GM19324 (cell line): ENCODE data around the gene INAFM2.

Experiments used
- ATAC-seq: cut with Tn5 transposase; IDR thresholded peaks from one replicate; pipeline ENCODE4 v1.9.1; 2021; ENCODE audit warnings: mild to moderate bottlenecking, moderate library complexity; ENCODE audit not compliant: unreplicated experiment, low FRiP score

INAFM2 gene

GRCh38 chr15:40339621-40339945 lies 16.1 kb downstream of the INAFM2 start:
- ATAC-seq, result no peak

GRCh38 chr15:40340038-40340739 lies 16.7 kb downstream of the INAFM2 start:
- ATAC-seq, result no peak

GRCh38 chr15:40340740-40341400 lies 17.4 kb downstream of the INAFM2 start, which contains the start of gene CCDC9B:
TSS of gene CCDC9B (minus strand) at chr15:40340939. CDS start at chr15:40340819, 120 bp downstream.
- ATAC-seq, result no peak

GRCh38 chr15:40342416-40343320 lies 19.2 kb downstream of the INAFM2 start:
- ATAC-seq, result no peak

GRCh38 chr15:40343512-40343911 lies 20.0 kb downstream of the INAFM2 start:
- no peak for ATAC-seq

GRCh38 chr15:40344217-40344616 lies 20.7 kb downstream of the INAFM2 start:
- ATAC-seq, result no peak

GRCh38 chr15:40344631-40345120 lies 21.2 kb downstream of the INAFM2 start:
- ATAC-seq, result no peak

DNA sequence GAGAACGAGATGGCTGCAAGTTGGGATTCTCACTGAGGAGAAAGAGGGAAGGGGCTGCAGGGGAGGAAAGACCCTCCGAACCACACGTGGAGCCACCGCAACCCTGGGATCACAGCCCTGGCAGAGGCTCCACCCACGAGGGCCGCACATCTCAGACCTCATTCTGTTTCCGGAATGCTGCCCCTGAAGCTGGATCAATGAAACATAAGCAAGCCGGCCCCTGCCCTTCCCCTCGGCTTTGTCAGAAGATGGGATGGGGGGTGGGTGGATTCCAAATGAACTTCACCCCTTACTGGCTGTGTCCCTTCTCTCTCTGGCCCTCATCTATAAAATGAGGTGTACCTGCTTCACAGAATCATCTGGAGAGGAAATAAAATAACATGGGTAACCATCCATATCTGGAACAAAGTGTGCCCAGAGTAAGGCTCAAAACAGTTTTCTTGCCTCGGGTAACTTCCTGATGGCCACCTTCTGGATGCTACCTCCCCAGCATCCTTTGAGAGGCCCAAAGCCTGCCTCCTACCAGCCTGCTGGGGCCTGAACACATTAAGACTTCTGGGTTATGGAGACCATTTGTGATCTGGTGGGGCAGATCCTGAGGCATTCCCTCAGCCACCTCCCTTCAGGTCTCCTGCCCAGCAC lies 21.9 kb downstream of the INAFM2 start:
- ATAC-seq, result no peak

DNA sequence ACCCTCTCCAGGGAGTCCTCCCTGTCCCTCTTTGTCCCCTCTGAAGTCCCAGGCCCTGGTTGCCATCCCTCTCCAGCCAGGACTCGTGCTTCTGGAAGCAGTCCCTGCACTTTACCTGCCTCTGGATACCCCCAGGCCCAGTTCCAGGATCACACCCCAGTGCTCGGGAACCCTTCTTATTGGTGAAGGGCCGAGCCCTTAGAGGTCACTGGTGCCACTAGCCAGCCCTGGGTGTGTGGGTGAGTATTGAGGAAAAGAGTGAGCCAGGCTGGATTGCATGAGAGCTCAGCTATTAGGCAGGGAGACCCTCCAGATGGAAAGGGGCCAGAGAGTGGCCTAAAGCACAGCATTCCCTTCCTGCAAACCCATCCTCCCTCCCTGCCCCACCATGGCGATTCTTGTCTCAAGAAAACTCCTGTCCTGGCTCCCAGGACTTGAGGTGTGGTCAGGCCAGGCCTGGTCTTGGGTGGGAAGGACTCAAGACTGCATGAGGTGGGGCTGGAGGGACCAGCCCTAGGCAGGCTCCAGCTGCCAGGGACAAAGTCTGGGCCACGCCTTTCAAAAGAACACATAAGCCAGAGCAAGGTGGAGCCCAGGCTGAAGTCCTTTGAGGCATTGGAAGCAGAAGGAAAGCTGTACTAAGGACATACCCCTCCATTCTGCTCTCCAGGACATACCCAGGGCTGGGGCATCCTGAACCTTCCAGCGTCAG lies 22.5 kb downstream of the INAFM2 start:
- no peak for ATAC-seq

- ATAC-seq, result no peak
These were observed 23.4 kb downstream of the INAFM2 start for GRCh38 chr15:40346579-40347558.

DNA sequence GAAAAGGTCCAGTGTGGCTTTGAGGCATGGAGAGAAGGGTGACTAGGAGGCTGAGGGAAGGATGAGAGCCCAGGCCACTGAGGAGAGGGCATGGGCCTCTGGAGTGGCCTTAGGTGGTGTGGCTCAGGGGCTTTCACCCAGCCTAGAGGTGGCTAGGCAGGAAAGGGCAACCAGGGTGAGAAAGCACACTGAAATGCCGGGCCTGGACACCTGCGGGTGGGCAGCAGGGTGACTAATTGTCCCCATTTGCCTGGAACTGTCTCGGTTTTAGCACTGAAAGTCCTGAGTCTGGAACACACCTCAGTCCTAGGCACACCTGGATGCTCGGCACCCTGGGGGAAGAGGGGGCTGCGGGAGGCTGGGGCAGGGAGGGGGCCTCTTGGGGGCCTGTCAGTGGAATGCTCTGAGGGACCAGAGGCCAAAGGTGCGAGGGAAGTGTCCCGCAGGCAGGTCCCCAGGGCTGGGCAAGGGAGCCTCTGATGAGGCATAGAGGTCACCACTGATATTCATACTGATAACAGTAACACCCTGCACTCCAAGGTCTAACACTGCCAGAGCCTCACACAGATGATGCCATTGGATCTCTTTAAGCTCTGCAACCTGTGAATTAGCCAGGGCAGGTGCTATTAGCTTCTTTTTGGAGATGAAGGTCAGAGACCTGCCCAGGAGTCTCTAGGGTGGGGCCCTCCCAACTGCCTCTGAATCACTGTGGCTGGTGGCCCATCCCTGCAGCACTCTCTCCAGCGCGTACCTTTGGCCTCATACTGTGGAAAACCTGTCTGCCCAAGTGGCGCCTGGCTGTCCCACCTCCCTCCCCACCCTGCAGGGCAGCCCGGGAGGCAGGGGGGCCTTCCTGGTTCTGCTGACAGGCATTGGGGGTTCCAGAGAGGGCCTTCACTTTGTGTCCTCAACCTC lies 24.3 kb downstream of the INAFM2 start:
- ATAC-seq, result no peak

- no peak for ATAC-seq
These were observed 25.0 kb downstream of the INAFM2 start for GRCh38 chr15:40348474-40348870.

DNA sequence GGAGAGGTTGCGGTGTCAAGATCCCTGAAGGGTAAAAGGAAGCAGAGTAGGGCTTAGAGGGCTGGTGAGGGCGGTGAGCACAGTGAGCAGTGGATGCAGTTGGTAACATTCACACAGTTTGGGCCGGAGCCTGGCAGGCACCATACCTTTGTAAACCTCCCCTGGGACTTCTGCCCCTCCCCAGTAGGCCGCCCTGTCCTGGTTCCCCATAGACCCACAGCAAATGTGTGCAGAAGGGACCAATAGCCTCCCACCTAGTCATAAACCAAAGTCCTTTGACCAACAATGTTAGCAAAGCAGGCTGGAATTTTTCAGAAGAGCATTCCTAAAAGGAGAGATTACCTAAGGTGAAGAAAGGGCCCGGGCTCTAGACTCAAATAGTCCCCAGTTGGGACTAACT lies 25.7 kb downstream of the INAFM2 start:
- no peak for ATAC-seq

- ATAC-seq, result no peak
These were observed 28.9 kb downstream of the INAFM2 start for GRCh38 chr15:40352281-40352901.

DNA sequence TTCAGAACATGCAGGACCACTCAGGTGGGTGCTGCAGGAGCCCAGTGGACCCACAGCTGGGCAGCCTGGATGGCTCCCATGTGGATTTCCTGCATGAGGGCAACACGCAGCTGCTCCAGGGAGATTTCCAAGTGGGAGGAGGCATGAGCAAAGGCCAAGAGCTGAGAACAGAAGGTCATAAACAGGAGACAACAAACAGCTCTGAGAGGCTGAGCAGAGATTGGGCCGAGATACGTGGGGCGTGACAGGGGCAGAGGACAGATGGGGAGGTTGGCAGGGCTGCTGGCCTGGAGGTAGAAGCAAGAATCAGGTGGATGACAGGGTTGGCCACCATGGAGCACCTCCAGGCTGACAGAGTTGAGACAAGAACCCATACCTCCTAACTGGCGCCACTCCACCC lies 30.2 kb downstream of the INAFM2 start:
- ATAC-seq, result no peak

GRCh38 chr15:40354408-40355171 lies 31.1 kb downstream of the INAFM2 start:
- ATAC-seq, result no peak
